ENCODE measurements around the gene KCNQ1.

DNA sequence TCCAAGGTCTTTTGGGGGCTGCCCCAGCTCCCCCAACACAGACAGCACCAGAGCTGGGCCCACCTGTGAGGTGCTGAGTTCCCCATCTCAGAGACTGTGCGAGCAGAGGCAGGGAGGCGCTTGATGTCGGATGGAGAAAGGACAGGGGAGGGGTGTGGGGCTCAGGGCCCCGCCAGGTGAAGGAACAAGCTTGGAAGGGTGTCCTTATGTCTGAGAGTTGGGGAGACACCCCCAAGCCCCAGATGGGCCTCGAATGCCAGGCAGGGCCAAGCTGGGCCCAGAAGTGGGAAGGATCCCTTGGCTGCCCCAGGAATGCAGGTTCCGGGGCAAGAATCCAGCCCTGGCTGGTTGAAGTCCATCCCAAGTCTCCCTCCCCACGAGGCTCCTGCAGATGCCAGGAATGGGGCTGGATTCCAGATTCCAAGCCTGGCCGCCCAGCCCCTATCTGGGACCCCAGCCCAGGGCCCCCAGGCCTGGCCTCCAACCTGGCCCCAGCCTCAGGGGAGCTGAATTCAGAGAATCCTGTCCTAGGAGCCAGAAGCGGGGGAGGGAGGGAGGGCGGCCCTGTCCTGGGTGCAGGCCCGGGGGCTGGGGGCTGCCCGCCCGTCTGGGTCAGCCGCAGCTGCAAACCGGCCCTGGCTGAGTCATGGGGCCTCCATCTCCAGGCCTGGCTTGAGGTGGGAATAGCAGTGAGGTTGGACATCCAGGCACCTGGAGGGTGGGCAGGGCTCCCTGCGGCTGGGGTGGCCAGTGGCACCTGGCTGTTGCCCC is 389.9 kb downstream of the KCNQ1 start:
- TF ChIP-seq, protein P1, sequence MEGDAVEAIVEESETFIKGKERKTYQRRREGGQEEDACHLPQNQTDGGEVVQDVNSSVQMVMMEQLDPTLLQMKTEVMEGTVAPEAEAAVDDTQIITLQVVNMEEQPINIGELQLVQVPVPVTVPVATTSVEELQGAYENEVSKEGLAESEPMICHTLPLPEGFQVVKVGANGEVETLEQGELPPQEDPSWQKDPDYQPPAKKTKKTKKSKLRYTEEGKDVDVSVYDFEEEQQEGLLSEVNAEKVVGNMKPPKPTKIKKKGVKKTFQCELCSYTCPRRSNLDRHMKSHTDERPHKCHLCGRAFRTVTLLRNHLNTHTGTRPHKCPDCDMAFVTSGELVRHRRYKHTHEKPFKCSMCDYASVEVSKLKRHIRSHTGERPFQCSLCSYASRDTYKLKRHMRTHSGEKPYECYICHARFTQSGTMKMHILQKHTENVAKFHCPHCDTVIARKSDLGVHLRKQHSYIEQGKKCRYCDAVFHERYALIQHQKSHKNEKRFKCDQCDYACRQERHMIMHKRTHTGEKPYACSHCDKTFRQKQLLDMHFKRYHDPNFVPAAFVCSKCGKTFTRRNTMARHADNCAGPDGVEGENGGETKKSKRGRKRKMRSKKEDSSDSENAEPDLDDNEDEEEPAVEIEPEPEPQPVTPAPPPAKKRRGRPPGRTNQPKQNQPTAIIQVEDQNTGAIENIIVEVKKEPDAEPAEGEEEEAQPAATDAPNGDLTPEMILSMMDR (IDR thresholded peaks at IDR 0.05; ENCODE audit: low read length), result no peak
- no peak for TF ChIP-seq EZH2 (IDR thresholded peaks at IDR 0.05; ENCODE audit: borderline replicate concordance, low read length)
